IMR-90 (cell line): ENCODE results near the gene CHSY3. TPM values are rescaled to one million over a fixed set of nuclear protein-coding genes. Genes with fewer than 3 reads are reported as not detected.

Experiments used
- ATAC-seq: fragments of 200-7000 bp; cut with Tn5 transposase; 2 replicates; pipeline ENCODE4 v1.9.1; 2020; ENCODE audit warnings: low read depth, mild to moderate bottlenecking, moderate library complexity
- BruUV-seq: library from RNA; stranded (reverse); fragments of 400-500 nt; replicated peaks from 2 replicates; lab custom pipeline; 2021; lab: Mats Ljungman, UMichigan
- CTCF ChIA-PET: fragments of 300-600 bp; formaldehyde crosslinking; extraction: SDS; loops from one replicate; lab custom pipeline; 2021; ENCODE audit warnings: antibody characterized with exemption; lab: Yijun Ruan, JAX
- POLR2A ChIA-PET: fragments of 300-600 bp; sonication (Branson Sonifier 250); formaldehyde crosslinking; loops from one replicate; lab custom pipeline; 2022; ENCODE audit warnings: antibody characterized with exemption; ENCODE audit not compliant: unreplicated experiment; lab: Charles Lee
- DNase-seq: peaks from one replicate; pipeline ENCODE4 v3.0.0; 2013
- H2AFZ ChIP-seq: replicated peaks from 2 replicates; pipeline ENCODE3; 2013; ENCODE audit warnings: low read length, mild to moderate bottlenecking; ENCODE audit not compliant: poor library complexity
- H2AK5ac ChIP-seq: 2 replicates; pipeline ENCODE4 v1.6.1; 2013; ENCODE audit warnings: low read depth, low read length, inconsistent platforms
- H2AK9ac ChIP-seq: replicated peaks from 2 replicates; pipeline ENCODE3; 2013; ENCODE audit warnings: mild to moderate bottlenecking, low read depth, low read length, moderate library complexity; ENCODE audit not compliant: poor library complexity
- H2BK120ac ChIP-seq: 2 replicates; pipeline ENCODE4 v1.6.1; 2013; ENCODE audit warnings: low read depth, low read length, inconsistent platforms
- H2BK15ac ChIP-seq: 3 replicates; pipeline ENCODE4 v1.6.1; 2013; ENCODE audit warnings: low read depth, low read length, inconsistent platforms
- H2BK20ac ChIP-seq: 2 replicates; pipeline ENCODE4 v1.6.1; 2013; ENCODE audit warnings: low read depth, mild to moderate bottlenecking, inconsistent platforms, low read length, moderate library complexity
- H2BK5ac ChIP-seq: 2 replicates; pipeline ENCODE4 v1.6.1; 2013; ENCODE audit warnings: mild to moderate bottlenecking, low read depth, low read length, inconsistent platforms; ENCODE audit not compliant: poor library complexity, severe bottlenecking
- H3K14ac ChIP-seq: replicated peaks from 2 replicates; pipeline ENCODE4 v1.6.1; 2013; ENCODE audit warnings: low read depth, low read length, inconsistent platforms
- H3K18ac ChIP-seq: 2 replicates; pipeline ENCODE4 v1.6.1; 2013; ENCODE audit warnings: low read depth, low read length, control low read depth
- H3K23ac ChIP-seq: 2 replicates; pipeline ENCODE4 v1.6.1; 2013; ENCODE audit warnings: low read depth, low read length, inconsistent platforms
- H3K27ac ChIP-seq: 2 replicates; pipeline ENCODE4 v1.5.1; 2013; ENCODE audit warnings: mild to moderate bottlenecking, control low read depth, low read length; ENCODE audit not compliant: insufficient read depth
- H3K27me3 ChIP-seq: 2 replicates; pipeline ENCODE4 v1.6.1; 2013; ENCODE audit warnings: low read length; ENCODE audit not compliant: control insufficient read depth, insufficient read depth
- H3K36me3 ChIP-seq: 2 replicates; pipeline ENCODE4 v1.6.1; 2013; ENCODE audit warnings: low read length, mixed read lengths; ENCODE audit not compliant: control insufficient read depth, insufficient read depth
- H3K4ac ChIP-seq: 2 replicates; pipeline ENCODE4 v1.6.1; 2013; ENCODE audit warnings: low read depth, low read length, inconsistent platforms
- H3K4me1 ChIP-seq: 2 replicates; pipeline ENCODE4 v1.6.1; 2013; ENCODE audit warnings: low read length, mixed read lengths; ENCODE audit not compliant: control insufficient read depth, insufficient read depth
- H3K4me2 ChIP-seq: 2 replicates; pipeline ENCODE4 v1.6.1; 2013; ENCODE audit warnings: low read depth, mild to moderate bottlenecking, control low read depth, low read length, moderate library complexity
- H3K4me3 ChIP-seq: 2 replicates; pipeline ENCODE4 v1.5.1; 2013; ENCODE audit warnings: low read depth, mild to moderate bottlenecking, control low read depth, low read length, moderate library complexity; ENCODE audit not compliant: insufficient read depth
- H3K56ac ChIP-seq: 2 replicates; pipeline ENCODE4 v1.6.1; 2013; ENCODE audit warnings: low read length, inconsistent platforms; ENCODE audit not compliant: insufficient read depth; ENCODE audit errors: extremely low read depth
- H3K79me1 ChIP-seq, 2 experiments: 2 replicates each; pipeline ENCODE4 v1.6.1; 2013; ENCODE audit warnings: low read length in 2 of 2, inconsistent platforms in 1 of 2, low read depth in 1 of 2
- H3K9ac ChIP-seq: 2 replicates; pipeline ENCODE4 v1.6.1; 2013; ENCODE audit warnings: low read depth, low read length, control low read depth
- H3K9me1 ChIP-seq: 2 replicates; pipeline ENCODE4 v1.6.1; 2013; ENCODE audit warnings: low read length, inconsistent platforms; ENCODE audit not compliant: insufficient read depth
- H3K9me3 ChIP-seq: 2 replicates; pipeline ENCODE4 v1.6.1; 2013; ENCODE audit warnings: low read length; ENCODE audit not compliant: control insufficient read depth, insufficient read depth
- H4K20me1 ChIP-seq: 2 replicates; pipeline ENCODE4 v1.6.1; 2013; ENCODE audit warnings: low read length, inconsistent platforms; ENCODE audit not compliant: insufficient read depth
- H4K5ac ChIP-seq: 2 replicates; pipeline ENCODE4 v1.6.1; 2013; ENCODE audit warnings: mild to moderate bottlenecking, low read depth, low read length, control low read depth
- H4K8ac ChIP-seq, 2 experiments: 2 replicates each; pipeline ENCODE4 v1.6.1; 2013; ENCODE audit warnings: low read depth in 2 of 2, low read length in 2 of 2, control low read depth in 1 of 2, inconsistent platforms in 1 of 2
- H4K91ac ChIP-seq: 2 replicates; pipeline ENCODE4 v1.6.1; 2013; ENCODE audit warnings: low read depth, low read length, inconsistent platforms; ENCODE audit not compliant: insufficient read depth
- BHLHE40 ChIP-seq: fragments of 150-350 bp; IDR thresholded peaks from 2 replicates; pipeline ENCODE4 v1.6.1; 2016; ENCODE audit warnings: mild to moderate bottlenecking, low read depth, low read length
- CHD1 ChIP-seq: IDR thresholded peaks from 2 replicates; pipeline ENCODE4 v1.6.1; 2012; ENCODE audit warnings: low read depth, low read length, improper control_type of control experiment
- FOS ChIP-seq: fragments of 150-350 bp; IDR thresholded peaks from 2 replicates; pipeline ENCODE4 v1.6.1; 2016; ENCODE audit warnings: low read depth, low read length
- MAFK ChIP-seq: IDR thresholded peaks from 2 replicates; pipeline ENCODE4 v1.6.1; 2012; ENCODE audit warnings: low read depth, low read length, improper control_type of control experiment
- NFE2L2 ChIP-seq: fragments of 150-350 bp; IDR thresholded peaks from 2 replicates; pipeline ENCODE4 v1.6.1; 2016; ENCODE audit warnings: low read depth, mild to moderate bottlenecking, low read length
- POLR2A ChIP-seq: IDR thresholded peaks from 2 replicates; pipeline ENCODE4 v1.6.1; 2012; ENCODE audit warnings: mild to moderate bottlenecking, low read depth, low read length
- SMC3 ChIP-seq: fragments of 150-350 bp; IDR thresholded peaks from 2 replicates; pipeline ENCODE4 v1.6.1; 2016; ENCODE audit warnings: low read depth, mild to moderate bottlenecking, antibody characterized with exemption, low read length, moderate library complexity
- WGBS, 2 experiments: methylation state at CpG; one replicate each; pipeline versions ENCODE4 v1.1.5 to v1.1.7; 2013; ENCODE audit warnings: missing lambda C conversion rate in 2 of 2; ENCODE audit not compliant: insufficient read length in 1 of 2; ENCODE audit errors: extremely low coverage in 2 of 2; 5-methylcytosine and 5-hydroxymethylcytosine counted together
- dilution Hi-C: fragments of 300-500 bp; cut with HindIII; formaldehyde crosslinking; loops from one replicate; pipeline ENCODE4 v1.14.3; 2018; ENCODE audit warnings: low sequenced_read_pairs; ENCODE audit not compliant: unreplicated experiment
- in situ Hi-C: fragments of 300-500 bp; cut with MboI; formaldehyde crosslinking; loops from 3 replicates; pipeline ENCODE4 v1.14.3; 2019; ENCODE audit warnings: low sequenced_read_pairs, inconsistent platforms, mixed read lengths
- intact Hi-C: fragments of 100-400 bp; cut with micrococcal nuclease; formaldehyde crosslinking; loops from 2 replicates; pipeline ENCODE4 v1.10.0; 2022
- polyA plus RNA-seq, 3 experiments: library from polyadenylated mRNA; depleted of rRNA; stranded (reverse); fragments of >200 nt; gene quantifications; 2 replicates each; pipeline ENCODE4 v1.2.3, GENCODE V29; 2012; ENCODE audit warnings: low replicate concordance in 1 of 3
- total RNA-seq: library from RNA; depleted of rRNA; stranded (reverse); fragments of >200 nt; gene quantifications from 2 replicates; pipeline ENCODE4 v1.2.3, GENCODE V29; 2012
- TF ChIP-seq, protein P1 (sequence below): fragments of 150-350 bp; IDR thresholded peaks from 2 replicates; pipeline ENCODE4 v1.6.1; 2017; ENCODE audit warnings: mild to moderate bottlenecking, antibody characterized with exemption, low read length, low read depth

CHSY3 gene
- total and polyA plus RNA-seq, 2 of the 4 experiments (the other 2 are of a cell fraction) = 0.62 to 1.3 TPM

DNA sequence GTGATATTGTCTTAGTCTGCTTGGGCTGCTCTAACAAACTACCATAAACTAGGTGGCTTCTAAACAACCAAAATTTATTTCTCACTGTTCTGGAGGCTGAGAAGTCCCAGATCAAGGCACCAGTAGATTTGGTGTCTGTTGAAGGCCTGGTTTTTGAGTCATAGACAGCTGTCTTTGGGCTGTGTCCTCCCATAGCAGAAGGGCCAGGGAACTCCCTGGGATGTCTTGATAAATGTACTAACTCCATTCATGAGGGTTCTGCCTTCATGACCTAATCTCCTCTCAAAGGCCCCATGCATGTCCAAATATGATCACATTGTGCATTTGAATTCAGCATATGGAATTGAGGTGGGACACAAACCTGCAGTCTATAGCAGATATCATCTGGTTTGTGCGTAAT, 121.2 kb downstream of the CHSY3 start:
- dilution Hi-C loops = no loop called here
- Histone ChIP-seq H2BK15ac (no peak overlapping the region), H3K23ac (no peak overlapping the region), H4K8ac (no peak overlapping the region), H2BK5ac (no peak overlapping the region), H3K4ac (no peak overlapping the region), H2AFZ (no peak overlapping the region), H3K9ac (no peak overlapping the region), H3K4me3 (no peak overlapping the region), H3K14ac (no peak overlapping the region), H3K4me2 (no peak overlapping the region), H3K18ac (no peak overlapping the region), H3K56ac (no peak overlapping the region), H3K9me3 (no peaks in the 10 kb centered on the region), H2BK20ac (no peak overlapping the region), H3K4me1 (no peaks in the 10 kb centered on the region), H4K20me1 (no peaks in the 10 kb centered on the region), H3K27ac (no peak overlapping the region), H3K27me3 (no peaks in the 10 kb centered on the region), H3K79me1 (no peaks in the 10 kb centered on the region), H2AK5ac (no peak overlapping the region), H2BK120ac (no peak overlapping the region), H2AK9ac (no peak overlapping the region), H3K36me3 (no peaks in the 10 kb centered on the region), H4K5ac (no peak overlapping the region), H4K91ac (no peak overlapping the region), H3K9me1 (no peaks in the 10 kb centered on the region)
- ChIA-PET POLR2A (no interaction called here), CTCF (no interaction called here)
- WGBS, 2 experiments = 83% methylated on average over 1 of the region's 1 CpG; no CpG with 5 or more reads in 1 of the 2 experiments
- no TSS peak for BruUV-seq
- DNase-seq = no peak
- no peak for ATAC-seq
- in situ Hi-C loops = no loop called here
- intact Hi-C loops = no loop called here
- TF ChIP-seq, protein P1, sequence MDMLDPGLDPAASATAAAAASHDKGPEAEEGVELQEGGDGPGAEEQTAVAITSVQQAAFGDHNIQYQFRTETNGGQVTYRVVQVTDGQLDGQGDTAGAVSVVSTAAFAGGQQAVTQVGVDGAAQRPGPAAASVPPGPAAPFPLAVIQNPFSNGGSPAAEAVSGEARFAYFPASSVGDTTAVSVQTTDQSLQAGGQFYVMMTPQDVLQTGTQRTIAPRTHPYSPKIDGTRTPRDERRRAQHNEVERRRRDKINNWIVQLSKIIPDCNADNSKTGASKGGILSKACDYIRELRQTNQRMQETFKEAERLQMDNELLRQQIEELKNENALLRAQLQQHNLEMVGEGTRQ = no peak
- TF ChIP-seq CHD1 = no peak
- TF ChIP-seq SMC3 = no peak
- no peak for TF ChIP-seq BHLHE40
- TF ChIP-seq NFE2L2 = no peak
- no peak for TF ChIP-seq FOS
- TF ChIP-seq MAFK = no peak
- TF ChIP-seq POLR2A = no peak
